ENCODE data around the gene NIPAL4. TPM values are rescaled to one million over a fixed set of nuclear protein-coding genes. Genes with fewer than 3 reads are reported as not detected.
A peak's percentile ranks its signal among the peaks of the same experiment; 100 is the strongest.

Gene NIPAL4
- total RNA-seq, 2 experiments from 2014 or later: 10.1 TPM

DNA sequence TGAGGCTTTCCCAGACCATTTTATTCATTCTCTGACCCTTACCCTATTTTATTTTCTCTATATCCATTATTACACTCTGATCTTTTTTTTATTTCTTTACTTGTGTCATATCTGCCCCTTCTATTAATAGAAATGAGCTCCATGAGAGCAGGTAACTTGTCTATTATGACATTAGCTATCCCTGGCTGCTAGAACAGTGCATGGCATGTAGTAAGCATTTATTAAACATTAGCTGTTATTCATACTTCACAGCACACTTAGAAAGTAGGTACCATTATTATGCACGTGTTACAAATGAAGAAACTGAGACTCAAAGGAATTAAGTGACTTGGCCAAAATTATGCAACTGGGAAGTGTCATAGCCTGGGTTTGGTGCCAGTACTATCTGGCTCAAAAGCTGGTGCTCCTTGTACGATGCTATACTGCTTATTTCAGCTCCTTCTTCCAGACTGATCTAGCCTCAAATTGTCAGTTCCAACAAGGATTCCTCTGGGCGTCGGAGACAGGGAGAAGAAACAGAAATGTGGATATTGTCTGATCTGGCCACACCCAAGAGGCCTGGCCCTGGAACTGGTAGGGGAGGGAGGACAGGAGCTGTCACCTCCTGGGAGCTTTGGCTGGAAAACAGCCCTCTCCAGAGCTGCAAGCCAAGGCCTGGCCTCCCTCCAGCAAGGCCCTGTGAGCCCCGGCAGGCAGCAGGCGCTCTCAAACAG, 10.8 kb upstream of the NIPAL4 start:
- Mint-ChIP-seq H3K27me3 (ENCODE audit: low read depth) (peaks cover 2% of the 10 kb centered on the region), H3K9me3 (no peaks in the 10 kb centered on the region), H3K36me3 (ENCODE audit: low read depth) (no peaks in the 10 kb centered on the region), H3K27ac (no peak overlapping the region), H3K4me3 (no peak overlapping the region), H3K4me1 (ENCODE audit: low read depth) (no peaks in the 10 kb centered on the region)
- CTCF ChIA-PET: interaction anchor here (0.6 to 1.2 kb wide), 5 partner anchors 9 to 64 kb away, joined by 3 to 4 read pairs (median 3); partner anchors contain the start of gene NIPAL4
- intact Hi-C loops (cut with micrococcal nuclease): no loop called here
- DNase-seq: no peak

- Mint-ChIP-seq H3K9me3 (no peaks in the 10 kb centered on the region), H3K36me3 (ENCODE audit: low read depth) (no peaks in the 10 kb centered on the region), H3K27me3 (ENCODE audit: low read depth) (no peaks in the 10 kb centered on the region), H3K4me3 (no peak overlapping the region), H3K27ac (no peak overlapping the region), H3K4me1 (ENCODE audit: low read depth) (no peaks in the 10 kb centered on the region)
- CTCF ChIA-PET: interaction anchor here (0.6 to 1.2 kb wide), 5 partner anchors 10 to 63 kb away, joined by 3 to 4 read pairs (median 4); partner anchors contain the start of gene NIPAL4
- no peak for DNase-seq
- intact Hi-C loops (cut with micrococcal nuclease): no loop called here
Observed at GRCh38 chr5:157450024-157450423, 10.0 kb upstream of the NIPAL4 start.

DNA sequence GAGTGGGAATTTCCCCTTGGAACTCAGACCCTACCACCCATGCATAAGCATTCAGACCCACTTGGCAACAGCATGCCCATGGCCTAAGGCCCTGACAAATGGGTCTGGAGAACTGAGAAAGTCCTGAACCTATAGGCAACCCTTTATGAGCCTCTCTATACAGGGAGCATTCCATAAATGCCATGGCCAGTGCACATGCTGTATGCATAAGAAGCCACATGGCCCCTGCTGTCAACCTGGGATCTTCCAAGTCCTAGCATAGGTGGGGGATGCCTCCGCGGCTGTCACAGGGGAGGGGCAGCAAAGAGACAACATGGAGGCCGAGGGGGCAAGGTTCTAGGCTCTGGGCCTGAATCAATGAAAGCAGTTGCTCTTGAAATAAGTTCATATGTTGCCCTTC, 8.2 kb upstream of the NIPAL4 start:
- H3K4me1 Mint-ChIP-seq (ENCODE audit: low read depth): no peaks in the 10 kb centered on the region

DNA sequence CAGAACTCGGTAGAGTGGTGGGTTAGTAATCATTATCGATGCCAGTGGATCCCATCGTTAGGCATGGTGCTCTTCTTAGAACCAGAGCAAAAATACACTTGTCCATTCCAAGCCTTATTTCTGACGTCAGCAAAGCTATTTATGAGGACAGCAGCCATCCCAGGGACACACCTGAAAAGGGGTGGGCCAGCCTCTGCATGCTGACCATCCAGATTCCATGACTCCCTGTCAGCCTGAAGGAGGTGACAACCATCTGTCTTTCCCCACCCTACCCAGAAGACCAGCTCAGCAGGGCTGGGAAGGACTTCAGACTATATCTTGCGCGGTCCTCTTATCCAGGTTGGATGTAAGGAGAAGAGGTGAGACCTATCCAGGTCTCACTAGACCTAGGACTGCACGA, 5.7 kb upstream of the NIPAL4 start:
- Mint-ChIP-seq H3K27ac (no peak overlapping the region), H3K36me3 (ENCODE audit: low read depth) (no peaks in the 10 kb centered on the region), H3K4me1 (ENCODE audit: low read depth) (no peaks in the 10 kb centered on the region), H3K9me3 (no peaks in the 10 kb centered on the region), H3K27me3 (ENCODE audit: low read depth) (peaks cover 6% of the 10 kb centered on the region), H3K4me3 (no peak overlapping the region)
- intact Hi-C loops (cut with micrococcal nuclease): no loop called here
- CTCF ChIA-PET: no interaction called here
- DNase-seq: no peak

More for the DNA sequence above, 8.2 kb upstream of the NIPAL4 start:
- H3K9me3 Mint-ChIP-seq: no peaks in the 10 kb centered on the region
- intact Hi-C loops (cut with micrococcal nuclease): loop anchor here (1.0 kb wide), 1 partner anchor 8 kb away; the partner anchor contains the start of gene NIPAL4
- no peak overlapping the region for H3K27ac Mint-ChIP-seq
- CTCF ChIA-PET: interaction anchor here (1.0 kb wide), 1 partner anchor 19 kb away, joined by 6 read pairs; no protein-coding TSS in a partner anchor
- DNase-seq: no peak
- no peaks in the 10 kb centered on the region for H3K36me3 Mint-ChIP-seq (ENCODE audit: low read depth)
- no peak overlapping the region for H3K4me3 Mint-ChIP-seq
- H3K27me3 Mint-ChIP-seq (ENCODE audit: low read depth): no peaks in the 10 kb centered on the region

DNA sequence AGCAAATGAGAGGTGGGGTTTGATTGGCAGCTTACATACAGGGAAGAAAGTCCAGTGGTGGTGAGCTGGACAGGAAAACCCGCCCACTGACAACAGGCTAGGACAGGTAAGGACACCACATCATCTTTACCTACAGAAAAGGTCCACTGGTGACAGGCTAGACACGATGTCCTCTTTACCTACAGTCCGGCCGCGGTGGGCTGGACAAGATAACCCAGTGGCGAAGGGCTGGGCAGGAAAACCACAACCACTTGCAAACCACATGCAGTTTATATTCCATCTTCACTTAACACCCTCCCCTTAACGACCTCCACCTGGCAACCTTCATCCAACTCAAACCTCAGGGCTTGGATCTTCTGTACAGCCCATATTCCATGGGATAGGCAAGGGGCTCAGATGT, 5.0 kb upstream of the NIPAL4 start:
- H3K27ac Mint-ChIP-seq: no peak overlapping the region
- no peaks in the 10 kb centered on the region for H3K9me3 Mint-ChIP-seq
- H3K36me3 Mint-ChIP-seq (ENCODE audit: low read depth): no peaks in the 10 kb centered on the region
- H3K4me3 Mint-ChIP-seq: no peak overlapping the region
- CTCF ChIA-PET: interaction anchor here (0.6 kb wide), 1 partner anchor 302 kb away, joined by 3 read pairs; no protein-coding TSS in a partner anchor
- no peaks in the 10 kb centered on the region for H3K4me1 Mint-ChIP-seq (ENCODE audit: low read depth)
- no peak for DNase-seq
- H3K27me3 Mint-ChIP-seq (ENCODE audit: low read depth): peaks cover 9% of the 10 kb centered on the region
- intact Hi-C loops (cut with micrococcal nuclease): no loop called here

- DNase-seq: no peak
- Mint-ChIP-seq H3K4me1 (ENCODE audit: low read depth) (peaks cover 8% of the 10 kb centered on the region), H3K4me3 (no peak overlapping the region), H3K36me3 (ENCODE audit: low read depth) (peaks cover 3% of the 10 kb centered on the region), H3K27ac (no peak overlapping the region), H3K9me3 (no peaks in the 10 kb centered on the region), H3K27me3 (ENCODE audit: low read depth) (peaks cover 18% of the 10 kb centered on the region)
- CTCF ChIA-PET: interaction anchor here (0.6 to 2.3 kb wide), 4 partner anchors 14 to 24 kb away, joined by 3 to 11 read pairs (median 4); no protein-coding TSS in a partner anchor
- intact Hi-C loops (cut with micrococcal nuclease): no loop called here
Observed at GRCh38 chr5:157456301-157456700, 3.7 kb upstream of the NIPAL4 start.

- peaks cover 25% of the 10 kb centered on the region for H3K27me3 Mint-ChIP-seq (ENCODE audit: low read depth)
- H3K36me3 Mint-ChIP-seq (ENCODE audit: low read depth): peaks cover 3% of the 10 kb centered on the region
- intact Hi-C loops (cut with micrococcal nuclease): no loop called here
- peaks cover 8% of the 10 kb centered on the region for H3K4me1 Mint-ChIP-seq (ENCODE audit: low read depth)
- DNase-seq: no peak
- H3K4me3 Mint-ChIP-seq: no peak overlapping the region
- no peak overlapping the region for H3K27ac Mint-ChIP-seq
- CTCF ChIA-PET: interaction anchor here (1.5 to 2.3 kb wide), 2 partner anchors 8 to 25 kb away, joined by 3 to 11 read pairs; no protein-coding TSS in a partner anchor
- H3K9me3 Mint-ChIP-seq: no peaks in the 10 kb centered on the region
Observed at GRCh38 chr5:157457391-157457790, 2.6 kb upstream of the NIPAL4 start.

GRCh38 chr5:157458835-157459234, 1.2 kb upstream of the NIPAL4 start:
- Mint-ChIP-seq H3K4me1 (ENCODE audit: low read depth) (peaks cover 13% of the 10 kb centered on the region), H3K9me3 (no peaks in the 10 kb centered on the region), H3K36me3 (ENCODE audit: low read depth) (peaks cover 7% of the 10 kb centered on the region), H3K4me3 (no peak overlapping the region), H3K27ac (no peak overlapping the region), H3K27me3 (ENCODE audit: low read depth) (peaks cover 25% of the 10 kb centered on the region)
- DNase-seq: no peak
- CTCF ChIA-PET: interaction anchor here (1.5 to 3.1 kb wide), 3 partner anchors 10 to 26 kb away, joined by 3 to 24 read pairs (median 12); no protein-coding TSS in a partner anchor
- intact Hi-C loops (cut with micrococcal nuclease): no loop called here

- no peak for DNase-seq
- Mint-ChIP-seq H3K27me3 (ENCODE audit: low read depth) (peaks cover 25% of the 10 kb centered on the region), H3K36me3 (ENCODE audit: low read depth) (peaks cover 17% of the 10 kb centered on the region), H3K27ac (no peak overlapping the region), H3K4me1 (ENCODE audit: low read depth) (peaks cover 36% of the 10 kb centered on the region), H3K9me3 (no peaks in the 10 kb centered on the region), H3K4me3 (peak overlapping the region; percentile 76)
- intact Hi-C loops (cut with micrococcal nuclease): loop anchor here (1.0 to 10.0 kb wide), 5 partner anchors 9 to 1996 kb away; no protein-coding TSS in a partner anchor
- CTCF ChIA-PET: interaction anchor here (0.8 to 3.1 kb wide), 9 partner anchors 9 to 148 kb away, joined by 3 to 24 read pairs (median 3); no protein-coding TSS in a partner anchor
Observed at GRCh38 chr5:157460921-157461792, 1.1 kb downstream of the NIPAL4 start.

- Mint-ChIP-seq H3K27ac (no peak overlapping the region), H3K4me1 (ENCODE audit: low read depth) (peaks cover 36% of the 10 kb centered on the region), H3K4me3 (no peak overlapping the region), H3K36me3 (ENCODE audit: low read depth) (peaks cover 21% of the 10 kb centered on the region), H3K9me3 (no peaks in the 10 kb centered on the region), H3K27me3 (ENCODE audit: low read depth) (peaks cover 25% of the 10 kb centered on the region)
- DNase-seq: no peak
- intact Hi-C loops (cut with micrococcal nuclease): loop anchor here (5.0 to 10.0 kb wide), 4 partner anchors 208 to 1994 kb away; no protein-coding TSS in a partner anchor
- CTCF ChIA-PET: interaction anchor here (0.6 to 1.6 kb wide), 5 partner anchors 8 to 299 kb away, joined by 3 to 6 read pairs (median 3); no protein-coding TSS in a partner anchor
Observed at GRCh38 chr5:157463081-157463480, 3.1 kb downstream of the NIPAL4 start.

DNA sequence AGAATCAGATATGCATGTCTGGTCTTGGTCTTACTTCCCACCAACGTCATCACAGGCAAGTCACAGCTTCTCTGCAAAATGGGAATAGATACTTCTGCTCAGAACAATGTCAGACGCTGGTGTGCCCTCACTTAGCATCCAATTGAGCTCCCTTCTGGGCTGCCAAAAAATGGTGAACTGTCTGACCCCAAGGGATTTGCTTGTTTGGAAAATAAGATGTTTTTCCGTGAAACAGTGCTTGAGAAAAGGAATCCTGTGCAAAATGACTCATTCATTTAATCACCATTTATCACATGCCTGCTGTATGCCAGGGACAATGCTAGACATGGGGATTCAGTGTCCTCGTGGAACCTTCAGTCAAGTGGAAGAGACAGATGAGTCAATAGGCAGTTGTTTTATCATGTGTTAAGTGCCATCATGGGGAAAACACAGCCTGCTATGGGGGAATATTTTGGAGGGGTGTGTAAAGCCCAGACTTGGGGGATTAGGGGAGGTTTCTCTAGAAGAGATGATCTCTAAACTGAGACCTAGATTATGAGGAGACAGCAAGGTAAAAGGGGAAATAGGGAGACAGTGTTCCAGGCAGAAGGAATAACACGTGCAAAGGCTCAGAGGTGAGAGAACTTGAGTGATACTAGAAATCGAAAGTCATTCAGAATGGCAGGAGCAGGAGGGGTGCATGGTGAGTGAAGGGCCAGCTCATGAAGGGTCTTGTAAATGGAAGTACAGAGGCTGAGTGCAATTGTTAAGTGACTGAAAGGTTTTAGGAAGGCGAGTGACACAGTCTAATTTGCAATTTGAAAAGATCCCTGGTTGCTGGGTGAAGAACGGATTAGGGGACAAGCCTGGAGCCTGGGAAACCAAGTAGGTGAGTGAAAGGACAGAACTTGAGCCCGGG, 3.9 kb downstream of the NIPAL4 start:
- Mint-ChIP-seq H3K4me1 (ENCODE audit: low read depth) (peaks cover 36% of the 10 kb centered on the region), H3K27ac (peak overlapping the region; percentile 89), H3K4me3 (peak overlapping the region; percentile 28), H3K36me3 (ENCODE audit: low read depth) (peaks cover 23% of the 10 kb centered on the region), H3K9me3 (no peaks in the 10 kb centered on the region), H3K27me3 (ENCODE audit: low read depth) (peaks cover 23% of the 10 kb centered on the region)
- CTCF ChIA-PET: interaction anchor here (0.6 to 1.7 kb wide), 8 partner anchors 8 to 298 kb away, joined by 3 to 6 read pairs (median 4); partner anchors contain the start of gene LSM11
- intact Hi-C loops (cut with micrococcal nuclease): loop anchor here (1.0 to 10.0 kb wide), 16 partner anchors 64 to 1993 kb away; partner anchors contain the start of genes HAVCR2, LSM11 and MED7
- no peak for DNase-seq

Measured in activated naive CD4-positive, alpha-beta T cell treated with anti-CD3 and anti-CD28 coated beads for 36 hours (primary cell).